Mucosa of stomach (tissue), 1 donor: ENCODE data around the gene MAP3K15.
"Not testable (repeated sequence)": the region's sequence is repeated elsewhere in the genome, so short reads cannot be mapped to it uniquely, and the experiment has no call there.

Source experiments
- H3K27me3 ChIP-seq: one replicate; pipeline ENCODE4 v1.7.0; 2013; ENCODE audit warnings: mild to moderate bottlenecking, low read length; ENCODE audit not compliant: control insufficient read depth, insufficient read depth
- H3K36me3 ChIP-seq: one replicate; pipeline ENCODE4 v1.7.0; 2013; ENCODE audit warnings: low read length; ENCODE audit not compliant: control insufficient read depth, insufficient read depth
- H3K4me1 ChIP-seq: one replicate; pipeline ENCODE4 v1.7.0; 2013; ENCODE audit warnings: mild to moderate bottlenecking, low read length; ENCODE audit not compliant: control insufficient read depth, insufficient read depth
- H3K4me3 ChIP-seq: one replicate; pipeline ENCODE4 v1.7.0; 2013; ENCODE audit warnings: low read length
- H3K9ac ChIP-seq: one replicate; pipeline ENCODE4 v1.7.0; 2013; ENCODE audit warnings: mild to moderate bottlenecking, low read length, moderate library complexity
- H3K9me3 ChIP-seq: one replicate; pipeline ENCODE4 v1.7.0; 2013; ENCODE audit warnings: mild to moderate bottlenecking, low read length, moderate library complexity; ENCODE audit not compliant: control insufficient read depth
- donor health status: Pancreatic carcinoma.

Gene MAP3K15

DNA sequence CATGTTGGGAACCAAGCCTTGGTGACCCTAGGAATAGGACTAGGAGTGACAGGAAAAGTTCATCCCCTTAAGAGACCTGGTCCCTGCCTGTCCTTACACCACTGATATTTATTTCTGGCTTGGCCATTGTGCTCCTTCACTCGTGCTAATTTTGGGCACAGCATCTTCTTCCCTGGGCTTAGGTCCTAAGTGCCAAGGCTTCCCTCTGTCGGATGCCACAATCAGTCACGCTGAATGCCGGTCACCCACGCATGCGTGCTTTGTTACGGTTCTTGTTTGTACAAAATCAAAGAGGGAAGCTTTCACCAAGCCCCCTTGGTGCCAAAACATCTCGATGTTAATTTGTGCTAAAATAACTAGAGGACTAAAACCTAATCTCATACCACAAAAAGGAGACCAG is 17.4 kb upstream of the MAP3K15 start:
- no peaks in the 10 kb centered on the region for H3K4me1 ChIP-seq
- no peaks in the 10 kb centered on the region for H3K9me3 ChIP-seq
- H3K9ac ChIP-seq = no peak overlapping the region
- no peak overlapping the region for H3K4me3 ChIP-seq
- H3K36me3 ChIP-seq = no peaks in the 10 kb centered on the region
- H3K27me3 ChIP-seq = no peaks in the 10 kb centered on the region

- Histone ChIP-seq H3K9me3 (no peaks in the 10 kb centered on the region), H3K4me3 (no peak overlapping the region), H3K36me3 (no peaks in the 10 kb centered on the region), H3K4me1 (no peaks in the 10 kb centered on the region), H3K27me3 (peaks cover 7% of the 10 kb centered on the region), H3K9ac (no peak overlapping the region)
Measured at GRCh38 chrX:19517965-19518364, 2.7 kb upstream of the MAP3K15 start.

DNA sequence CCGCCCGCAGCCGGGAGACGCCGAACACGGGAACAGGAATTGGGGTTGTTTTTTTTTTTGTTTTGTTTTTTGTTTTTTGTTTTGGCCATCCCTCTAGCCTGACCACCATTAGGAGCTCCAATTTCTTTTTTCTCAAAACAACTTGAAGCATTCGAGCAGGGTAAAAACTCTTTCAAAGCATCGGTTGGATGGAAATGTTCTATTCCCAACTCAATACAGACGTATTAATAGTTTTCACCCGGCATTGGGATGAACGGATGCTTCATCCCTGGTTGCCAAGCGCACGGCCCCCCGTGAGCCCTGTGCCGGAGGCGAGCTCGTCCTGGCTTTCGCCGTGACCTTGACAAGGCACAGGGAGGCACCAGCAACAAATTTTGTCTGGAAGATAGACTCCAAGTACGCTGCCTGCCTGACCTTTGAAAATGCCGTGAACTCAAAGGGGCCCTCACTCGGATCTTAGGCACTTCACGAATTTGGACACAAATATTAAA is 352 bp upstream of the MAP3K15 start:
- H3K9me3 ChIP-seq = no peaks in the 10 kb centered on the region
- no peaks in the 10 kb centered on the region for H3K36me3 ChIP-seq
- H3K27me3 ChIP-seq = peaks cover 7% of the 10 kb centered on the region
- H3K4me1 ChIP-seq = no peaks in the 10 kb centered on the region
- no peak overlapping the region for H3K9ac ChIP-seq
- no peak overlapping the region for H3K4me3 ChIP-seq

- H3K9me3 ChIP-seq = no peaks in the 10 kb centered on the region
- H3K36me3 ChIP-seq = no peaks in the 10 kb centered on the region
- no peak overlapping the region for H3K4me3 ChIP-seq
- H3K27me3 ChIP-seq = peaks cover 7% of the 10 kb centered on the region
- H3K4me1 ChIP-seq = no peaks in the 10 kb centered on the region
- H3K9ac ChIP-seq = no peak overlapping the region
Measured at GRCh38 chrX:19513383-19513782, 1.9 kb downstream of the MAP3K15 start.

DNA sequence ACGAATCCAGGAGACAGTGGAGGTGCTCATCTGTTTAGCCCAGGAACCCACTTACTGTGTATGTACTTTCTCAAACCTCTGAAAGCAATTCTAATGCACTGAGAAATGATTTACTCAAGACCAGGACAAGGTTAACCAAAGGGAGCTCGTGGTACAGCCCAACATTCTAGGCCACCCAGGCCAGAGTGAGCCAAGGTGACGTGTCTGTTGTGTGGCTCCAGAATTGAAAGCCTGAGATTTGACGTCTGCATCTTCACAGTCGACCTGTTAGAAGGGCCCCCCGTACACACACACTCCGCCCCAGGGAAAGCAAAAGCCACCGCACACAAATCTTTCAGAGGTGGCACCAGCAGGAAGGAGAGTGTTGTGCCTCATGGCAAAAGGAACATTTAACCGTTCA is 2.3 kb downstream of the MAP3K15 start:
- Histone ChIP-seq H3K4me3 (no peak overlapping the region), H3K27me3 (peaks cover 7% of the 10 kb centered on the region), H3K36me3 (no peaks in the 10 kb centered on the region), H3K9ac (no peak overlapping the region), H3K9me3 (no peaks in the 10 kb centered on the region), H3K4me1 (no peaks in the 10 kb centered on the region)

DNA sequence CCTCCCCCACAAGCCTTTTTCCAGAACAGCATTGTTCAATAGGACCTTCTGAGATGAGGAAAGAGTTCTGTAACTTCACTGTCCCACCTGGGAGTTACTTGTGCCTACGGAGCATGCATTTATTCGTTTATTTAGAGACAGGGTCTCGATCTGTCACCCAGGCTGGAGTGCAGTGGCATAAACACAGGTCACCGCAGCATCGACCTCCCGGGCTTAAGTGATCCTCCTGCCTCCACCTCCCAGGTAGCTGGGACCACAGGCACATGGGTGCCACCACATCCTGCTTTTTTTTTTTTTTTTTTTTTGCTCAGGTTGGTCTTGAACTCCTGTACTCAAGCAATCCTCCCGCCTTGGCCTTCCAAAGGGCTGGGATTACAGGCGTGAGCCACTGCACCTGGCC is 2.9 kb downstream of the MAP3K15 start:
- no peaks in the 10 kb centered on the region for H3K9me3 ChIP-seq
- no peak overlapping the region for H3K9ac ChIP-seq
- no peaks in the 10 kb centered on the region for H3K4me1 ChIP-seq
- H3K27me3 ChIP-seq = peaks cover 7% of the 10 kb centered on the region
- H3K36me3 ChIP-seq = no peaks in the 10 kb centered on the region
- H3K4me3 ChIP-seq = no peak overlapping the region

- H3K9me3 ChIP-seq, H3K4me3 ChIP-seq, H3K9ac ChIP-seq, H3K36me3 ChIP-seq, H3K4me1 ChIP-seq, H3K27me3 ChIP-seq: not testable (repeated sequence)
Measured at GRCh38 chrX:19511796-19512195, 3.5 kb downstream of the MAP3K15 start.

GRCh38 chrX:19496711-19497110 is 18.6 kb downstream of the MAP3K15 start:
- Histone ChIP-seq H3K36me3 (no peaks in the 10 kb centered on the region), H3K27me3 (no peaks in the 10 kb centered on the region), H3K4me1 (no peaks in the 10 kb centered on the region), H3K4me3 (no peak overlapping the region), H3K9me3 (no peaks in the 10 kb centered on the region), H3K9ac (no peak overlapping the region)

DNA sequence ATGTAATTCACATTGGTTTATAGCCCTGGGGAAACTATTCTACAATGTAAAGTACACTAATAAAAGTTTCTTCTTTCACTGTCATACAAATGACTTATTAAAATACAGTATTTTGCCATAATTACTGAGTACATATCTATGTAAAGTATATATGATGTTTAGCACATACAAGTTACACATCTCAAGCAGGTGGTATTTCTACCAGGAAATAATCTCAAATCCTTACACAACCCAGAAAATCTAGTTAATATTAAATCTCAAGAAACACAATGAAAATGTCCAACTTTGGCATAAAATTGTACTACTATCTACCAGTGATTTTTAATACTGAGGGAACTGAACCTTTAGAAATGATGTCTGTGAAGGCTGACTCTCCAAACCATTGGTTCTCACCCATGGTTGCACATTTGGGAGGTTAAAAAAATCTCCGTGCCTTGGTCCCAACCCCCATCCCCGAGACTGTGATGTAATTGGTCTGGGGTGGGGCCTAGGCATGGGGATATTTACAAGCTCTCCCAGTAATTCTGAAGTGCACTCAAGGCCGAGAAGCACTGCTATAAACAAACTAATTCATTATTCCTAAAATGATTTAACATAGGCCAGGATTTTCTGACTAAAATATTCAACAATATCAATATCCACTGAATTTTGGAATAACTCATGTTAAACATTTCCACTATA is 27.6 kb downstream of the MAP3K15 start:
- no peaks in the 10 kb centered on the region for H3K27me3 ChIP-seq
- no peak overlapping the region for H3K9ac ChIP-seq
- no peaks in the 10 kb centered on the region for H3K36me3 ChIP-seq
- no peak overlapping the region for H3K4me3 ChIP-seq
- no peaks in the 10 kb centered on the region for H3K4me1 ChIP-seq
- H3K9me3 ChIP-seq = no peaks in the 10 kb centered on the region

- Histone ChIP-seq H3K9ac (no peak overlapping the region), H3K27me3 (no peaks in the 10 kb centered on the region), H3K4me1 (no peaks in the 10 kb centered on the region), H3K9me3 (no peaks in the 10 kb centered on the region), H3K4me3 (no peak overlapping the region), H3K36me3 (no peaks in the 10 kb centered on the region)
Measured at GRCh38 chrX:19479458-19479857, 35.9 kb downstream of the MAP3K15 start.

DNA sequence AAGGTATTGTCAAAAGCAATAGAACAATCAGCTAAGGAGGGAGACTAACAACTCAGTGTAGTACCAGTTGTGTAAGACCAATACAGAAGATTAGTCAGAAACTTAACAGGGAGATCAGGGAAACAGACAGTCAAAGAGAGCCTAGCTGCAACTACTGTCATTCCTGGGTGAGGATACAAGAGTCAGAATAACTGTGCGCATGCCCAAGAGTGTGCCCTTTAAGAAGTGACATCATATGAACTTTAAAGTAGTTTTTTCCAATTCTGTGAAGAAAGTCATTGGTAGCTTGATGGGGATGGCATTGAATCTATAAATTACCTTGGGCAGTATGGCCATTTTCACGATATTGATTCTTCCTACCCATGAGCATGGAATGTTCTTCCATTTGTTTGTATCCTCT is 46.9 kb downstream of the MAP3K15 start:
- not testable (repeated sequence) for H3K9ac ChIP-seq

GRCh38 chrX:19462879-19463278 is 52.4 kb downstream of the MAP3K15 start:
- Histone ChIP-seq H3K27me3 (no peaks in the 10 kb centered on the region), H3K36me3 (no peaks in the 10 kb centered on the region), H3K4me3 (no peak overlapping the region), H3K4me1 (no peaks in the 10 kb centered on the region), H3K9ac (no peak overlapping the region), H3K9me3 (no peaks in the 10 kb centered on the region)

More for the DNA sequence above, 46.9 kb downstream of the MAP3K15 start:
- not testable (repeated sequence) for H3K27me3 ChIP-seq, H3K36me3 ChIP-seq, H3K9me3 ChIP-seq, H3K4me3 ChIP-seq, H3K4me1 ChIP-seq

GRCh38 chrX:19462231-19462630 is 53.1 kb downstream of the MAP3K15 start:
- Histone ChIP-seq H3K4me1 (no peaks in the 10 kb centered on the region), H3K27me3 (no peaks in the 10 kb centered on the region), H3K4me3 (no peak overlapping the region), H3K36me3 (no peaks in the 10 kb centered on the region), H3K9me3 (no peaks in the 10 kb centered on the region), H3K9ac (no peak overlapping the region)
